ENCODE results near the gene CSN2. TPM values are rescaled to one million over a fixed set of nuclear protein-coding genes. Genes with fewer than 3 reads are reported as not detected.
A peak's percentile ranks its signal among the peaks of the same experiment; 100 is the strongest.

Gene CSN2
- total RNA-seq, 1 experiment from 2014 or later = not detected

DNA sequence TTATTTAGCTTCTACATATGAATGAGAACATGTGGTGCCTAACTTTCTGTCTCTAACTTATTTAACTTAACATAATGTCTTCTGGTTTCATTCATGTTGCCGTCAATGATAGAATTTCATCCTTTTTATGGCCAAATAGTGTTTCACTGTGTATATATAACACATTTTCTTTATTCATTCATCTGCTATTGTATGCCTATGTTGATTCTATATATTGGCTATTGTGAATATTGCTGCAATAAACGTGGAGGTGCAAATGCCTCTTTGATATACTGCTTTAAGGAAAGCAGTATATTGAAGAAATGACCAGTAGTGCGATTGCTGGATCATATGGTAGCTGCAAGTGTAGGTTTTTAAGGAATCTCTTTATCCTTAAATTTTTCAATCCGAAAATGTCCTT lies 44.7 kb downstream of the CSN2 start:
- TF ChIP-seq EZH2 (IDR thresholded peaks at IDR 0.05; ENCODE audit: borderline replicate concordance, low read depth, low read length, poor library complexity, severe bottlenecking) = no peak
- TF ChIP-seq, protein P1, sequence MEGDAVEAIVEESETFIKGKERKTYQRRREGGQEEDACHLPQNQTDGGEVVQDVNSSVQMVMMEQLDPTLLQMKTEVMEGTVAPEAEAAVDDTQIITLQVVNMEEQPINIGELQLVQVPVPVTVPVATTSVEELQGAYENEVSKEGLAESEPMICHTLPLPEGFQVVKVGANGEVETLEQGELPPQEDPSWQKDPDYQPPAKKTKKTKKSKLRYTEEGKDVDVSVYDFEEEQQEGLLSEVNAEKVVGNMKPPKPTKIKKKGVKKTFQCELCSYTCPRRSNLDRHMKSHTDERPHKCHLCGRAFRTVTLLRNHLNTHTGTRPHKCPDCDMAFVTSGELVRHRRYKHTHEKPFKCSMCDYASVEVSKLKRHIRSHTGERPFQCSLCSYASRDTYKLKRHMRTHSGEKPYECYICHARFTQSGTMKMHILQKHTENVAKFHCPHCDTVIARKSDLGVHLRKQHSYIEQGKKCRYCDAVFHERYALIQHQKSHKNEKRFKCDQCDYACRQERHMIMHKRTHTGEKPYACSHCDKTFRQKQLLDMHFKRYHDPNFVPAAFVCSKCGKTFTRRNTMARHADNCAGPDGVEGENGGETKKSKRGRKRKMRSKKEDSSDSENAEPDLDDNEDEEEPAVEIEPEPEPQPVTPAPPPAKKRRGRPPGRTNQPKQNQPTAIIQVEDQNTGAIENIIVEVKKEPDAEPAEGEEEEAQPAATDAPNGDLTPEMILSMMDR (conservative IDR thresholded peaks at IDR 0.05; ENCODE audit: low read depth, low read length) = no peak
- no TSS peak for BruUV-seq (replicated peaks)
- Histone ChIP-seq H3K27me3 (replicated peaks; ENCODE audit: insufficient read depth, low read depth, low read length, poor library complexity) (no peaks in the 10 kb centered on the region), H3K9me3 (ENCODE audit: low read depth, low read length, poor library complexity, severe bottlenecking) (no peaks in the 10 kb centered on the region), H3K4me1 (ENCODE audit: insufficient read depth, low read length, poor library complexity, severe bottlenecking) (no peaks in the 10 kb centered on the region), H3K27ac (ENCODE audit: low read depth, low read length, poor library complexity, severe bottlenecking) (no peak overlapping the region), H3K36me3 (ENCODE audit: insufficient read depth, low read length, poor library complexity, severe bottlenecking) (no peaks in the 10 kb centered on the region), H3K4me3 (ENCODE audit: low read depth, low read length, poor library complexity, severe bottlenecking) (no peak overlapping the region)
- DNase-seq (ENCODE audit: low spot score) = no peak
- intact Hi-C loops (cut with micrococcal nuclease; ENCODE audit: unreplicated experiment) = no loop called here
- ChIA-PET CTCF (no interaction called here), POLR2A (ENCODE audit: low non-redundant PET) (no interaction called here)

DNA sequence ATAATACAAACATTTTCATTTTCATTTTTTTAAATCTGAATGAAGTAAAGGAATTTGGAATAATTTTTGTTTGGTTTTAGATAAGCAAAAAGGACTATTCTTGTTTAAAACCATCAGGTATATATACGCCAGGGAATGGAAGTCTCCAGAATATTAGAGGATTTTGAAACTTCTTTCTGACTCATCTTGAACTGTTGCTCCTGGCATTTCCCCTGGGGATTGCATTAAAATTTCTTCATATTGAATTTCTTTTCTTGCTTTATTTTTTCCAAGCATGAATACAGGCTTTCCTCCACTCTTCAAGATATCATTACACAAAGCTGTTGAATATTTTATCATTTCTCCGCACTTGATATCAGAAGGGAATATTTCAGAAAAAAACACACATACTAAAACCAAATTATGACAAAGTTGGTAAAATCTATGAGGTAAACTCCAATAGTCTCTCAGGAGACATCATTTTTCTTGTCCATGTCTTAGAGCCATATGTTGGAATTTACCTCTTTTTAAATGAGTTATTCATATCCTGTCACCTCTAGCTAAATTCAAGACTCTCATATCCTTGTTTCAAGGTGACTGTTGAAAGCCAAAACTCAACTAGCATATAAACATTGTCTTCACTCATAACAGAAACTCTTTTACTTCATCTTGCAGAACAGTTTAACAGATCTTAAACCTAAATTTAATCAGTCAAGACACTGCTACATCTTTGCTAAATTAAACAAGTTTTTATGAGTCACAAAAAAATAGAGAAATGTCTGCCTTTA lies 55.3 kb downstream of the CSN2 start:
- DNase-seq (ENCODE audit: low spot score) = peak; percentile 5
- ChIA-PET CTCF (no interaction called here), POLR2A (ENCODE audit: low non-redundant PET) (no interaction called here)
- Histone ChIP-seq H3K27ac (ENCODE audit: low read depth, low read length, poor library complexity, severe bottlenecking) (no peak overlapping the region), H3K27me3 (replicated peaks; ENCODE audit: insufficient read depth, low read depth, low read length, poor library complexity) (no peaks in the 10 kb centered on the region), H3K9me3 (ENCODE audit: low read depth, low read length, poor library complexity, severe bottlenecking) (no peaks in the 10 kb centered on the region), H3K4me1 (ENCODE audit: insufficient read depth, low read length, poor library complexity, severe bottlenecking) (no peaks in the 10 kb centered on the region), H3K4me3 (ENCODE audit: low read depth, low read length, poor library complexity, severe bottlenecking) (no peak overlapping the region), H3K36me3 (ENCODE audit: insufficient read depth, low read length, poor library complexity, severe bottlenecking) (no peaks in the 10 kb centered on the region)
- BruUV-seq (replicated peaks) = no TSS peak
- TF ChIP-seq, protein P1 (conservative IDR thresholded peaks at IDR 0.05; ENCODE audit: low read depth, low read length) = no peak
- no peak for TF ChIP-seq EZH2 (IDR thresholded peaks at IDR 0.05; ENCODE audit: borderline replicate concordance, low read depth, low read length, poor library complexity, severe bottlenecking)
- intact Hi-C loops (cut with micrococcal nuclease; ENCODE audit: unreplicated experiment) = no loop called here

DNA sequence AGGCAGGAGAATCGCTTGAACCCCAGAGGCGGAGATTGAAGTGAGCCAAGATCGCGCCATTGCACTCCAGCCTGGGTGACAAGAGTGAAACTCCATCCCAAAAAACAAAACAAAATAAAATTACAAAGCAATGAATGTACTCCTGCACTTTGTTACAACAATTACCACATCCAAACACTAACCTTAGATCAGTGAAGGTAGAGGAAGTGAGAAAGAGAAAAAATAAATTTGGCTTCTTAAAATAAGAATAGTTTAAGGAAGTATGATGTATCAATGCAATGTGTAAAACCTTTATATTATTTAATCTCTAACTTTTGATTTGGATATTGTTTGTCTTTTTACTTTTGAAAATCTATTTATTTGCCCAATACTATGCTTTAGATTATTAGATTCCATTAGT lies 56.3 kb downstream of the CSN2 start:
- Histone ChIP-seq H3K4me3 (ENCODE audit: low read depth, low read length, poor library complexity, severe bottlenecking) (no peak overlapping the region), H3K36me3 (ENCODE audit: insufficient read depth, low read length, poor library complexity, severe bottlenecking) (no peaks in the 10 kb centered on the region), H3K9me3 (ENCODE audit: low read depth, low read length, poor library complexity, severe bottlenecking) (no peaks in the 10 kb centered on the region), H3K27me3 (replicated peaks; ENCODE audit: insufficient read depth, low read depth, low read length, poor library complexity) (no peaks in the 10 kb centered on the region), H3K27ac (ENCODE audit: low read depth, low read length, poor library complexity, severe bottlenecking) (no peak overlapping the region), H3K4me1 (ENCODE audit: insufficient read depth, low read length, poor library complexity, severe bottlenecking) (no peaks in the 10 kb centered on the region)
- no TSS peak for BruUV-seq (replicated peaks)
- ChIA-PET POLR2A (ENCODE audit: low non-redundant PET) (no interaction called here), CTCF (no interaction called here)
- TF ChIP-seq, protein P1 (conservative IDR thresholded peaks at IDR 0.05; ENCODE audit: low read depth, low read length) = no peak
- TF ChIP-seq EZH2 (IDR thresholded peaks at IDR 0.05; ENCODE audit: borderline replicate concordance, low read depth, low read length, poor library complexity, severe bottlenecking) = no peak
- intact Hi-C loops (cut with micrococcal nuclease; ENCODE audit: unreplicated experiment) = no loop called here
- DNase-seq (ENCODE audit: low spot score) = no peak
